ENCODE measurements around the gene LGR5.

- TF ChIP-seq CTCF (conservative IDR thresholded peaks at IDR 0.05; ENCODE audit: low read depth, low read length) (no peak), EZH2 (IDR thresholded peaks at IDR 0.05; ENCODE audit: low read length, unreplicated experiment) (no peak), EZH2phosphoT487 (IDR thresholded peaks at IDR 0.05; ENCODE audit: borderline replicate concordance, low read length) (no peak)
These were observed 170.6 kb downstream of the LGR5 start for GRCh38 chr12:71610031-71610795.

Data from PC-3 (cell line).